ENCODE measurements around the gene SLC35B2.

DNA sequence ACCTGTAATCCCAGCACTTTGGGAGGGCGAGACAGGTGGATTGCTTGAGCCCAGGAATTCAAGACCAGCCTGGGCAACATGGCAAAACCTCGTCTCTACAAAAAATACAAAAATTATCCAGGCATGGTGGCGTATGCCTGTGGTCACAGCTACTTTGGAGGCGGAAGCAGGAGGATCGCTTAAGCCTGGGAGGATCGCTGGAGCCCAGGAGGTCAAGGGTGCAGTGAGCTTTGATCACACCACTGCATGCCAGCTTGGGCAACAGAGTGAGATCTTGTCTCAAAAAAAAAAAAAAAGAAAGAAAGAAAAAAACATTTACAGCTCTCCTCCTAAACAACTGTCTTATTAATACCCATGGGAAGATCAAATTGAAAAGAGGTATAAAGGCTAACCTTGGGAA lies 49.4 kb downstream of the SLC35B2 start:
- TF ChIP-seq, protein P1, sequence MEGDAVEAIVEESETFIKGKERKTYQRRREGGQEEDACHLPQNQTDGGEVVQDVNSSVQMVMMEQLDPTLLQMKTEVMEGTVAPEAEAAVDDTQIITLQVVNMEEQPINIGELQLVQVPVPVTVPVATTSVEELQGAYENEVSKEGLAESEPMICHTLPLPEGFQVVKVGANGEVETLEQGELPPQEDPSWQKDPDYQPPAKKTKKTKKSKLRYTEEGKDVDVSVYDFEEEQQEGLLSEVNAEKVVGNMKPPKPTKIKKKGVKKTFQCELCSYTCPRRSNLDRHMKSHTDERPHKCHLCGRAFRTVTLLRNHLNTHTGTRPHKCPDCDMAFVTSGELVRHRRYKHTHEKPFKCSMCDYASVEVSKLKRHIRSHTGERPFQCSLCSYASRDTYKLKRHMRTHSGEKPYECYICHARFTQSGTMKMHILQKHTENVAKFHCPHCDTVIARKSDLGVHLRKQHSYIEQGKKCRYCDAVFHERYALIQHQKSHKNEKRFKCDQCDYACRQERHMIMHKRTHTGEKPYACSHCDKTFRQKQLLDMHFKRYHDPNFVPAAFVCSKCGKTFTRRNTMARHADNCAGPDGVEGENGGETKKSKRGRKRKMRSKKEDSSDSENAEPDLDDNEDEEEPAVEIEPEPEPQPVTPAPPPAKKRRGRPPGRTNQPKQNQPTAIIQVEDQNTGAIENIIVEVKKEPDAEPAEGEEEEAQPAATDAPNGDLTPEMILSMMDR (tag by site-specific recombination; IDR thresholded peaks at IDR 0.05) = no peak
- TF ChIP-seq KLF16 (tag by site-specific recombination; IDR thresholded peaks at IDR 0.05) (no peak), ZNF146 (tag by site-specific recombination; IDR thresholded peaks at IDR 0.05) (no peak), ZNF777 (tag by site-specific recombination; IDR thresholded peaks at IDR 0.05; ENCODE audit: borderline replicate concordance) (no peak)

All from HEK293 (cell line).